NCI-H510A treated with DMSO at 0.1 percent for 48 hours (cell line): ENCODE results near the gene CAMK2D.
A peak's percentile ranks its signal among the peaks of the same experiment; 100 is the strongest.

Source experiments
- DNase-seq: peaks from one replicate; lab custom pipeline; 2025; lab: John Stamatoyannopoulos, UW

Gene CAMK2D

GRCh38 chr4:113682730-113683537 lies 78.6 kb downstream of the CAMK2D start:
- peak; percentile 84 for DNase-seq

GRCh38 chr4:113678641-113679040 lies 82.9 kb downstream of the CAMK2D start:
- no peak for DNase-seq

GRCh38 chr4:113677325-113677724 lies 84.2 kb downstream of the CAMK2D start:
- DNase-seq = no peak

- DNase-seq = peak; percentile 8
These were observed 85.5 kb downstream of the CAMK2D start for GRCh38 chr4:113675731-113676697.

GRCh38 chr4:113674733-113675132 lies 86.8 kb downstream of the CAMK2D start:
- no peak for DNase-seq

GRCh38 chr4:113674251-113674650 lies 87.3 kb downstream of the CAMK2D start:
- DNase-seq = peak; percentile 41

- DNase-seq = no peak
These were observed 88.1 kb downstream of the CAMK2D start for GRCh38 chr4:113673450-113673849.

- DNase-seq = no peak
These were observed 95.0 kb downstream of the CAMK2D start for GRCh38 chr4:113666386-113667114.

- DNase-seq = no peak
These were observed 96.5 kb downstream of the CAMK2D start for GRCh38 chr4:113665036-113665435.

- DNase-seq = no peak
These were observed 99.0 kb downstream of the CAMK2D start for GRCh38 chr4:113662581-113662980.

- DNase-seq = no peak
These were observed 102.4 kb downstream of the CAMK2D start for GRCh38 chr4:113659127-113659526.

GRCh38 chr4:113657586-113658233 lies 103.8 kb downstream of the CAMK2D start:
- peak; percentile 52 for DNase-seq

GRCh38 chr4:113653871-113654270 lies 107.7 kb downstream of the CAMK2D start:
- DNase-seq = no peak

- DNase-seq = peak; percentile 42
These were observed 115.1 kb downstream of the CAMK2D start for GRCh38 chr4:113646442-113646822.

- peak; percentile 75 for DNase-seq
These were observed 115.6 kb downstream of the CAMK2D start for GRCh38 chr4:113645771-113646441.

GRCh38 chr4:113645288-113645687 lies 116.2 kb downstream of the CAMK2D start:
- no peak for DNase-seq

- DNase-seq = no peak
These were observed 117.1 kb downstream of the CAMK2D start for GRCh38 chr4:113644398-113644797.

- DNase-seq = no peak
These were observed 118.0 kb downstream of the CAMK2D start for GRCh38 chr4:113643505-113643904.

- DNase-seq = no peak
These were observed 120.5 kb downstream of the CAMK2D start for GRCh38 chr4:113641025-113641431.

- DNase-seq = no peak
These were observed 122.2 kb downstream of the CAMK2D start for GRCh38 chr4:113639326-113639725.

- no peak for DNase-seq
These were observed 123.0 kb downstream of the CAMK2D start for GRCh38 chr4:113638562-113638832.
